Spinal cord (tissue), 10 donors: Measurements from ENCODE around the gene FAM83C. TPM values are rescaled to one million over a fixed set of nuclear protein-coding genes. Genes with fewer than 3 reads are reported as not detected.
"Not testable (repeated sequence)": the region's sequence is repeated elsewhere in the genome, so short reads cannot be mapped to it uniquely, and the experiment has no call there.

ENCODE experiments used
- DNase-seq, 6 donors: peaks; one replicate each; pipeline versions ENCODE4 v3.0.0 to v3.0.0-alpha.2; 2013 to 2015; ENCODE audit warnings: low spot score in 6 of 6, low read depth in 4 of 6
- H3K27ac ChIP-seq: one replicate; pipeline ENCODE4 v1.5.1; 2013; ENCODE audit warnings: low read depth, low read length, control low read depth
- H3K27me3 ChIP-seq: one replicate; pipeline ENCODE4 v1.6.1; 2013; ENCODE audit warnings: low read length; ENCODE audit not compliant: control insufficient read depth, insufficient read depth
- H3K36me3 ChIP-seq: one replicate; pipeline ENCODE4 v1.6.1; 2013; ENCODE audit warnings: low read length; ENCODE audit not compliant: control insufficient read depth, insufficient read depth
- H3K4me1 ChIP-seq: one replicate; pipeline ENCODE4 v1.6.1; 2013; ENCODE audit warnings: low read length; ENCODE audit not compliant: control insufficient read depth, insufficient read depth
- H3K4me3 ChIP-seq: one replicate; pipeline ENCODE4 v1.5.1; 2013; ENCODE audit warnings: low read depth, low read length, control low read depth
- H3K9me3 ChIP-seq: one replicate; pipeline ENCODE4 v1.6.1; 2013; ENCODE audit warnings: low read length; ENCODE audit not compliant: control insufficient read depth, insufficient read depth
- WGBS: methylation state at CpG from one replicate; pipeline ENCODE4 v1.1.5; 2013; ENCODE audit warnings: missing lambda C conversion rate; ENCODE audit not compliant: insufficient coverage; 5-methylcytosine and 5-hydroxymethylcytosine counted together
- polyA plus RNA-seq, 2 donors: library from polyadenylated mRNA; unstranded; fragments of 120-200 nt; gene quantifications; one replicate each; pipeline ENCODE4 v1.2.1, GENCODE V29; 2013; ENCODE audit not compliant: insufficient read length in 2 of 2
- total RNA-seq, 2 donors: library from RNA; depleted of rRNA in 1 of 2; stranded (reverse); fragments of 120-200 nt in 1 of 2; fragments of >200 nt in 1 of 2; gene quantifications; one replicate each; pipeline versions ENCODE4 v1.2.3 to v1.2.4, GENCODE V29; 2013 to 2014
- donor health status: healthy.

FAM83C gene
- total and polyA plus RNA-seq, 4 donors = 0.05 TPM; not detected in 3

DNA sequence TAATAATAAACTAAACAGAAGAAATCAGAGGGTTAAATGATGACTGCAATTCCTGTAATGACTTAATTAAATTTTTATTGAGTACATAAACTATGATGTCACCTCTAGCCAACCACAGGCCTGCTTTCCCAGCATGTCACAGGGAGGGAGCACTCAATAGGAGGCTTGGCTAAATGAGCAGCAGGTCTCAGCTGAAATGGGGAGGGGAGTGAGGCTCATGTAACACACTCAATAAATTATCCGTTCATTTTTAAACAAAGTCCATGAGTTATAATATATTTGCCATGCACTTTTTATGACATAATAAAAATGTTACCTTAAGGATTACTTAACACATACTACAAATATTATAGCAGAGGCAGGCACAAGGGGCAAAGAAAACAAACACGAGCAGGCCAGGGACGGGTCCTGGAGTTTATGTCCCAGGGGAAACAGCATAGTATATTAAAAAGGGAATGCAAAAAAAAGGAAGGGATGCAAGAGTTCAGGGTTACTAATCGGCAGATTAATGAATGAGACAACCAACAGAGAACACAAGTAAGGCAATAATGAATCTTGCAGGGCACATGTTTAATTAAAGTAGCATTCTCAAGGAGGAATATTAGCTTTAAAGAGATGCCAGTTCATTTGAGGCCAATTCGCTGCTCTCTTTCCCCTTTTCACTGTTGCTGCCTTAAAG lies 27.1 kb upstream of the FAM83C start:
- H3K27me3 ChIP-seq = no peaks in the 10 kb centered on the region
- H3K4me3 ChIP-seq = no peak overlapping the region
- peak overlapping the region; percentile 15 for H3K27ac ChIP-seq
- H3K36me3 ChIP-seq = peaks cover 3% of the 10 kb centered on the region
- peaks cover 3% of the 10 kb centered on the region for H3K4me1 ChIP-seq
- 43% methylated on average over 3 of the region's 5 CpGs for WGBS
- no peaks in the 10 kb centered on the region for H3K9me3 ChIP-seq
- DNase-seq = peak in 2 of 6 donors; percentile 33 to 95

- H3K36me3 ChIP-seq = peaks cover 5% of the 10 kb centered on the region
- peak in 1 of 6 donors; percentile 21 for DNase-seq
- peak overlapping the region; percentile 13 for H3K27ac ChIP-seq
- no peak overlapping the region for H3K4me3 ChIP-seq
- no peaks in the 10 kb centered on the region for H3K27me3 ChIP-seq
- no peaks in the 10 kb centered on the region for H3K9me3 ChIP-seq
- 71% methylated on average over 3 of the region's 6 CpGs for WGBS
- H3K4me1 ChIP-seq = peaks cover 3% of the 10 kb centered on the region
Observed at GRCh38 chr20:35318502-35319157, 26.4 kb upstream of the FAM83C start.

- 71% methylated on average over 2 of the region's 5 CpGs for WGBS
- H3K4me3 ChIP-seq = no peak overlapping the region
- peaks cover 6% of the 10 kb centered on the region for H3K36me3 ChIP-seq
- H3K27ac ChIP-seq = no peak overlapping the region
- H3K27me3 ChIP-seq = no peaks in the 10 kb centered on the region
- H3K9me3 ChIP-seq = no peaks in the 10 kb centered on the region
- no peak for DNase-seq
- H3K4me1 ChIP-seq = peaks cover 3% of the 10 kb centered on the region
Observed at GRCh38 chr20:35317416-35318210, 25.4 kb upstream of the FAM83C start.

DNA sequence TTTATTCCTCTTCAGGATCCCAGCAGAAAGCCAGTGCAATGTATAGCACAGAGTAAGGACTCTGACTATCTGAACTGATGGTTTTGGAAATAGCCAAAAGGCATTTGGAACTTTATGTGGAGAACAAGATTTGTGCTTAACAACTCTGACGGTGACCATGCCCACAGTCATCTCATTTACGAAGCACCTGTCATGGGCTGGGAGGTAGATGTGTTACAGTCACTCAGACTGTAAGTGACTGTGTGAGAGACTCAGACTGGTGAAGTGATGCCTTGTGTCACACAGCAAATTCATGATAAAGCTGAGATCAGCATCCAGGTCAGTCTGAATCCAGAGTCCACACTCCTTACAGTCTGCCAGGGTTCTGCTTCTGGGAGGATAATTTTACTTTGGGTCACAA lies 23.9 kb upstream of the FAM83C start:
- no peaks in the 10 kb centered on the region for H3K27me3 ChIP-seq
- H3K36me3 ChIP-seq = peaks cover 6% of the 10 kb centered on the region
- no peak overlapping the region for H3K4me3 ChIP-seq
- peaks cover 3% of the 10 kb centered on the region for H3K4me1 ChIP-seq
- H3K27ac ChIP-seq = no peak overlapping the region
- DNase-seq = no peak
- 100% methylated on average over 1 of the region's 2 CpGs for WGBS
- no peaks in the 10 kb centered on the region for H3K9me3 ChIP-seq

- 100% methylated on average over 2 of the region's 7 CpGs for WGBS
- DNase-seq = not testable (repeated sequence)
Observed at GRCh38 chr20:35315632-35316020, 23.4 kb upstream of the FAM83C start.

GRCh38 chr20:35314816-35315631 lies 22.8 kb upstream of the FAM83C start:
- H3K27ac ChIP-seq = no peak overlapping the region
- H3K9me3 ChIP-seq = no peaks in the 10 kb centered on the region
- H3K4me3 ChIP-seq = no peak overlapping the region
- WGBS = 93% methylated on average over 3 of the region's 3 CpGs
- H3K4me1 ChIP-seq = peaks cover 3% of the 10 kb centered on the region
- H3K36me3 ChIP-seq = peaks cover 6% of the 10 kb centered on the region
- H3K27me3 ChIP-seq = no peaks in the 10 kb centered on the region
- no peak for DNase-seq

More at GRCh38 chr20:35315632-35316020, 23.4 kb upstream of the FAM83C start:
- not testable (repeated sequence) for H3K27ac ChIP-seq, H3K4me3 ChIP-seq, H3K4me1 ChIP-seq, H3K36me3 ChIP-seq, H3K27me3 ChIP-seq, H3K9me3 ChIP-seq

GRCh38 chr20:35312318-35312717 lies 20.1 kb upstream of the FAM83C start:
- Histone ChIP-seq H3K9me3 (no peaks in the 10 kb centered on the region), H3K4me3 (no peak overlapping the region), H3K27me3 (no peaks in the 10 kb centered on the region), H3K36me3 (peaks cover 6% of the 10 kb centered on the region), H3K4me1 (peaks cover 16% of the 10 kb centered on the region), H3K27ac (no peak overlapping the region)
- WGBS = no CpG with 5 or more reads among the region's 1 CpG
- no peak for DNase-seq

DNA sequence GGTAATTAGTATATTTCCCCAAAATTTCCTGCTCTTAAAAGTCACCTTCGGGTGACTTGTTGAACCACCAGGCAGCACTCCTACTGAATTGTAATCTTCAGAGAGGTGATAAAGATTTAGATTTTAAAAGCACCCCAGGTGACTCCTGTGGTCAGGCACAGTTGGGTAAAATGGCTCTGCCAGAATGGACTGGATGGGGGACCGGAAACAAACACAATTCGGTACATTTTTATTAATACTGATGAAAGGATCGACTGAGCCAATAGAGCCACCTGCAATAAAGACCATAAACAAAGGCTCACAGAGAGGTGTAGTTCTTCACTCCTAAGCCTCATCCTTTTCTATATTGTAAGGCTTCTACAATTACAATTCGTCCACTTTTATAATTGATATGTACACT lies 19.6 kb upstream of the FAM83C start:
- peaks cover 6% of the 10 kb centered on the region for H3K36me3 ChIP-seq
- no peaks in the 10 kb centered on the region for H3K27me3 ChIP-seq
- peaks cover 21% of the 10 kb centered on the region for H3K4me1 ChIP-seq
- no peak overlapping the region for H3K4me3 ChIP-seq
- H3K9me3 ChIP-seq = no peaks in the 10 kb centered on the region
- DNase-seq = no peak
- H3K27ac ChIP-seq = no peak overlapping the region
- no CpG with 5 or more reads among the region's 5 CpGs for WGBS

DNA sequence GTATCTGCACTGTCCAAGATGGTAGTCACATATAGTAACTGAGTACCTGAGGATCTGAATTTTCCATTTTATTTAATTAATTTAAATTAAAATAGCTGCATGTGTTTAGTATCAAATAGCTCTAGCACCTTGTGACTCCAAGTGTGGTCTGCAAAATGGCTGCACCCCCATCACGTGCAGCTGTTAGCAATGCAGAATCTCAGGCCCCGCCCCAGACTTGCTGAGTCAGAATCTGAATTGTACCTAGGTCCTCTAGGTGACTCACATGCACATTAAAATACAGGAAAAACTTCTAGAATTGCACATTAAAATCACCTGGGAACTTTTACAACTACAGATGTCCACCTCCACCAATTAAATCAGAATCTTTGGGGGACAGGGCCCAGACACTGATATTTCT lies 19.2 kb upstream of the FAM83C start:
- no peak for DNase-seq
- Histone ChIP-seq H3K27me3 (no peaks in the 10 kb centered on the region), H3K27ac (no peak overlapping the region), H3K36me3 (peaks cover 6% of the 10 kb centered on the region), H3K4me3 (no peak overlapping the region), H3K9me3 (no peaks in the 10 kb centered on the region), H3K4me1 (peaks cover 23% of the 10 kb centered on the region)
- WGBS = 95% methylated on average over 2 of the region's 2 CpGs
